SK-N-SH treated with all-trans-retinoic acid at 6 μM for 48 hours (cell line): ENCODE measurements around the gene VPS13D.
A peak's percentile ranks its signal among the peaks of the same experiment; 100 is the strongest.

Experiments used
- ATAC-seq: fragments of 200-7000 bp; cut with Tn5 transposase; 3 replicates; pipeline ENCODE4 v1.9.1; 2020; ENCODE audit warnings: mild to moderate bottlenecking, moderate library complexity
- BACH2 ChIP-seq: fragments of 250-450 bp; sonication (Bioruptor Pico); IDR thresholded peaks from 2 replicates; pipeline ENCODE4 v1.9.0; 2021; ENCODE audit warnings: mild to moderate bottlenecking, borderline replicate concordance
- CSDC2 ChIP-seq: fragments of 250-450 bp; sonication (Bioruptor Pico); IDR thresholded peaks from 2 replicates; pipeline ENCODE4 v1.5.0; 2020; ENCODE audit warnings: mild to moderate bottlenecking, moderate library complexity
- CSRNP3 ChIP-seq: fragments of 250-450 bp; sonication (Bioruptor Pico); IDR thresholded peaks from 2 replicates; pipeline ENCODE4 v1.5.1; 2021; ENCODE audit warnings: mild to moderate bottlenecking, moderate library complexity
- GLIS3 ChIP-seq: fragments of 250-450 bp; sonication (Bioruptor Pico); IDR thresholded peaks from 2 replicates; pipeline ENCODE4 v1.5.0; 2020; ENCODE audit warnings: mild to moderate bottlenecking, moderate library complexity
- ISL1 ChIP-seq: fragments of 250-450 bp; sonication (Bioruptor Pico); IDR thresholded peaks from 2 replicates; pipeline ENCODE4 v2.1.2; 2022; ENCODE audit warnings: mild to moderate bottlenecking, moderate library complexity
- RARB ChIP-seq: fragments of 250-450 bp; sonication (Bioruptor Pico); IDR thresholded peaks from 2 replicates; pipeline ENCODE4 v1.8.0; 2021; ENCODE audit warnings: mild to moderate bottlenecking, moderate library complexity
- SNAI2 ChIP-seq: fragments of 250-450 bp; sonication (Bioruptor Pico); IDR thresholded peaks from 2 replicates; pipeline ENCODE4 v1.5.0; 2020; ENCODE audit warnings: mild to moderate bottlenecking, moderate library complexity
- TOX ChIP-seq: fragments of 250-450 bp; sonication (Bioruptor Pico); IDR thresholded peaks from 2 replicates; pipeline ENCODE4 v1.8.0; 2021; ENCODE audit warnings: mild to moderate bottlenecking, moderate library complexity, borderline replicate concordance
- TSHZ2 ChIP-seq: fragments of 250-450 bp; sonication (Bioruptor Pico); IDR thresholded peaks from 2 replicates; pipeline ENCODE4 v1.5.0; 2020; ENCODE audit warnings: mild to moderate bottlenecking, moderate library complexity
- ZC3H10 ChIP-seq: fragments of 250-450 bp; sonication (Bioruptor Pico); IDR thresholded peaks from 2 replicates; pipeline ENCODE4 v1.5.1; 2021; ENCODE audit warnings: mild to moderate bottlenecking, moderate library complexity
- ZFP3 ChIP-seq: fragments of 250-450 bp; sonication (Bioruptor Pico); IDR thresholded peaks from 2 replicates; pipeline ENCODE4 v1.5.0; 2020; ENCODE audit warnings: mild to moderate bottlenecking, moderate library complexity
- ZFP30 ChIP-seq: fragments of 450-650 bp; formaldehyde crosslinking; IDR thresholded peaks from 2 replicates; pipeline ENCODE4 v1.5.0; 2022; ENCODE audit warnings: mild to moderate bottlenecking, moderate library complexity
- ZNF565 ChIP-seq: fragments of 450-650 bp; formaldehyde crosslinking; conservative IDR thresholded peaks from 2 replicates; pipeline ENCODE4 v1.5.0; 2020; ENCODE audit warnings: low read depth, mild to moderate bottlenecking, moderate library complexity
- ZNF70 ChIP-seq: fragments of 450-650 bp; formaldehyde crosslinking; IDR thresholded peaks from 2 replicates; pipeline ENCODE4 v1.5.0; 2020; ENCODE audit warnings: mild to moderate bottlenecking, moderate library complexity
- ZNF8 ChIP-seq: fragments of 450-650 bp; formaldehyde crosslinking; IDR thresholded peaks from 2 replicates; pipeline ENCODE4 v1.5.0; 2020; ENCODE audit warnings: mild to moderate bottlenecking, moderate library complexity
- TF ChIP-seq, protein P1 (sequence below): fragments of 250-450 bp; sonication (Bioruptor Pico); IDR thresholded peaks from 2 replicates; pipeline ENCODE4 v1.8.0; 2020; ENCODE audit warnings: mild to moderate bottlenecking, moderate library complexity, borderline replicate concordance
- TF ChIP-seq, protein P2 (sequence below): fragments of 250-450 bp; sonication (Bioruptor Pico); IDR thresholded peaks from 2 replicates; pipeline ENCODE4 v1.8.0; 2021; ENCODE audit warnings: low read depth, mild to moderate bottlenecking, moderate library complexity, borderline replicate concordance

VPS13D gene

GRCh38 chr1:12434174-12434573 is 204.3 kb downstream of the VPS13D start:
- peak; percentile 63 for ATAC-seq
- TF ChIP-seq TSHZ2 (CRISPR knock-in tag) (no peak), SNAI2 (peak; percentile 77; the same call in 1 of the 2 replicates)

GRCh38 chr1:12434686-12435085 is 204.9 kb downstream of the VPS13D start:
- TF ChIP-seq ZFP3 (no peak), CSDC2 (CRISPR knock-in tag) (no peak), TSHZ2 (CRISPR knock-in tag) (no peak), ZNF70 (CRISPR knock-in tag) (no peak), GLIS3 (CRISPR knock-in tag) (no peak), ZC3H10 (CRISPR knock-in tag) (no peak), SNAI2 (no peak), ZNF565 (CRISPR knock-in tag) (no peak), CSRNP3 (CRISPR knock-in tag) (no peak), TOX (CRISPR knock-in tag) (no peak), ZFP30 (CRISPR knock-in tag) (no peak), BACH2 (no peak), RARB (CRISPR knock-in tag) (no peak), ZNF8 (CRISPR knock-in tag) (no peak)
- TF ChIP-seq, protein P1, sequence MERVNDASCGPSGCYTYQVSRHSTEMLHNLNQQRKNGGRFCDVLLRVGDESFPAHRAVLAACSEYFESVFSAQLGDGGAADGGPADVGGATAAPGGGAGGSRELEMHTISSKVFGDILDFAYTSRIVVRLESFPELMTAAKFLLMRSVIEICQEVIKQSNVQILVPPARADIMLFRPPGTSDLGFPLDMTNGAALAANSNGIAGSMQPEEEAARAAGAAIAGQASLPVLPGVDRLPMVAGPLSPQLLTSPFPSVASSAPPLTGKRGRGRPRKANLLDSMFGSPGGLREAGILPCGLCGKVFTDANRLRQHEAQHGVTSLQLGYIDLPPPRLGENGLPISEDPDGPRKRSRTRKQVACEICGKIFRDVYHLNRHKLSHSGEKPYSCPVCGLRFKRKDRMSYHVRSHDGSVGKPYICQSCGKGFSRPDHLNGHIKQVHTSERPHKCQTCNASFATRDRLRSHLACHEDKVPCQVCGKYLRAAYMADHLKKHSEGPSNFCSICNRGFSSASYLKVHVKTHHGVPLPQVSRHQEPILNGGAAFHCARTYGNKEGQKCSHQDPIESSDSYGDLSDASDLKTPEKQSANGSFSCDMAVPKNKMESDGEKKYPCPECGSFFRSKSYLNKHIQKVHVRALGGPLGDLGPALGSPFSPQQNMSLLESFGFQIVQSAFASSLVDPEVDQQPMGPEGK (CRISPR knock-in tag) = no peak
- no peak for ATAC-seq

DNA sequence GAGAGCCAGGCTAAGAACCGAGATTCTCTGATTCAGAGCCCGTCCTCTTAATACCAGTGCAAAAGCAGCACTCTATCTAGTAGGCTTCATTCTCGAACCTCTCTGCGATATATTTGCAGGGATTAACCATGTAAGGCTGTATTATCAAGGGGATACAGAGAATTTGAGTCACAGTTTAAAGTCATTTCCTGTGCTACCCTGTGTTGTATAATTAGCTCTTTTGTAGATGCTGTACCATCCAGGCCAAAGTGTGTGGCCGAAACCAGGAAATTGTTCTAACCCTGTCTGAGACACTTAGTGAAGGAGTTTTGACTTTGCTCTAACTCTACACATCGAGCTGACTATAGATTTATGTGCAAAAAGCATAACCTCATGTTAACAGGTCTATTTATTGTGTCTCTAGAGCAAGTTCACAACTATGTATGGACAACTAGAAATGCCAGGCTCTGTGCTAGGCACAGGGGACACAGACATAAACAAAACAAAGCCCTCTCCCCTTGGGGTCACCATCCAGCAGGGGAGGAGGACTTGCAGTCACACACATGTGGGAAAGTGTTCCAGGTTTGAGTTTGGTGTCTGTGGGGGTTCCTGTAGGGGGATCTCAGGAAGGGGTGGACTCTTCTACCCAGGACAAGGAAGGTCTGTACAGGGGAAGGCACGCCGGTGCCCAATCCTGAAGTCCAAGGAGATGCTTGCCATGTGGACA is 206.0 kb downstream of the VPS13D start:
- no peak for ATAC-seq
- TF ChIP-seq ZNF565 (CRISPR knock-in tag) = no peak
- TF ChIP-seq, protein P2, sequence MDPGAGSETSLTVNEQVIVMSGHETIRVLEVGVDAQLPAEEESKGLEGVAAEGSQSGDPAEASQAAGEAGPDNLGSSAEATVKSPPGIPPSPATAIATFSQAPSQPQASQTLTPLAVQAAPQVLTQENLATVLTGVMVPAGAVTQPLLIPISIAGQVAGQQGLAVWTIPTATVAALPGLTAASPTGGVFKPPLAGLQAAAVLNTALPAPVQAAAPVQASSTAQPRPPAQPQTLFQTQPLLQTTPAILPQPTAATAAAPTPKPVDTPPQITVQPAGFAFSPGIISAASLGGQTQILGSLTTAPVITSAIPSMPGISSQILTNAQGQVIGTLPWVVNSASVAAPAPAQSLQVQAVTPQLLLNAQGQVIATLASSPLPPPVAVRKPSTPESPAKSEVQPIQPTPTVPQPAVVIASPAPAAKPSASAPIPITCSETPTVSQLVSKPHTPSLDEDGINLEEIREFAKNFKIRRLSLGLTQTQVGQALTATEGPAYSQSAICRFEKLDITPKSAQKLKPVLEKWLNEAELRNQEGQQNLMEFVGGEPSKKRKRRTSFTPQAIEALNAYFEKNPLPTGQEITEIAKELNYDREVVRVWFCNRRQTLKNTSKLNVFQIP = no peak
- TF ChIP-seq TSHZ2 (CRISPR knock-in tag) = no peak
- TF ChIP-seq RARB (CRISPR knock-in tag) = no peak
- TF ChIP-seq GLIS3 (CRISPR knock-in tag) = no peak
- no peak for TF ChIP-seq BACH2
- TF ChIP-seq SNAI2 = no peak
- TF ChIP-seq ZNF70 (CRISPR knock-in tag) = no peak
- TF ChIP-seq ISL1 (CRISPR knock-in tag) = no peak
